ENCODE data around the gene C6orf120.

GRCh38 chr6:169695131-169695530 is 6.8 kb upstream of the C6orf120 start:
- TF ChIP-seq, protein P1, sequence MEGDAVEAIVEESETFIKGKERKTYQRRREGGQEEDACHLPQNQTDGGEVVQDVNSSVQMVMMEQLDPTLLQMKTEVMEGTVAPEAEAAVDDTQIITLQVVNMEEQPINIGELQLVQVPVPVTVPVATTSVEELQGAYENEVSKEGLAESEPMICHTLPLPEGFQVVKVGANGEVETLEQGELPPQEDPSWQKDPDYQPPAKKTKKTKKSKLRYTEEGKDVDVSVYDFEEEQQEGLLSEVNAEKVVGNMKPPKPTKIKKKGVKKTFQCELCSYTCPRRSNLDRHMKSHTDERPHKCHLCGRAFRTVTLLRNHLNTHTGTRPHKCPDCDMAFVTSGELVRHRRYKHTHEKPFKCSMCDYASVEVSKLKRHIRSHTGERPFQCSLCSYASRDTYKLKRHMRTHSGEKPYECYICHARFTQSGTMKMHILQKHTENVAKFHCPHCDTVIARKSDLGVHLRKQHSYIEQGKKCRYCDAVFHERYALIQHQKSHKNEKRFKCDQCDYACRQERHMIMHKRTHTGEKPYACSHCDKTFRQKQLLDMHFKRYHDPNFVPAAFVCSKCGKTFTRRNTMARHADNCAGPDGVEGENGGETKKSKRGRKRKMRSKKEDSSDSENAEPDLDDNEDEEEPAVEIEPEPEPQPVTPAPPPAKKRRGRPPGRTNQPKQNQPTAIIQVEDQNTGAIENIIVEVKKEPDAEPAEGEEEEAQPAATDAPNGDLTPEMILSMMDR (IDR thresholded peaks at IDR 0.05), result no peak
- TF ChIP-seq EZH2 (IDR thresholded peaks at IDR 0.05; ENCODE audit: borderline replicate concordance, insufficient read depth, low read depth, low read length, poor library complexity, severe bottlenecking), result no peak

All from B cell (primary cell).